ENCODE results near the gene NKAIN1.
"Not testable (repeated sequence)": the region's sequence is repeated elsewhere in the genome, so short reads cannot be mapped to it uniquely, and the experiment has no call there.

DNA sequence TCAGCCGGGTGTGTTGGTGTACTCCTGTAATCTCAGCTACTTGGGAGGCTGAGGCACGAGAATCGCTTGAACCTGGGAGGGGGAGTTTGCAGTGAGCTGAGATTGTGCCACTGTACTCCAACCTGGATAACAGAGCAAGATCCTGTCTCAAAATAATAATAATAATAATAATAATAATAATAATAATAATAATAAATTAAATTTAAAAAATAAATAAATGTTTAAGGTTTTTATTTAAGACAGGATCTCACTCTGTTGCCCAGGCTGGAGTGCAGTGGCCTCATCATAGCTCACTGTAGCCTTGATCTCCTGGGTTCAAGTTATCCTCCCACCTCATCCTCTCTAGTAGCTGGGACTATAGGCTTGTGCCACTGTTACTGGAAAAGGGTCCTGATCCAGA, 101.8 kb downstream of the NKAIN1 start:
- TF ChIP-seq, protein P1, sequence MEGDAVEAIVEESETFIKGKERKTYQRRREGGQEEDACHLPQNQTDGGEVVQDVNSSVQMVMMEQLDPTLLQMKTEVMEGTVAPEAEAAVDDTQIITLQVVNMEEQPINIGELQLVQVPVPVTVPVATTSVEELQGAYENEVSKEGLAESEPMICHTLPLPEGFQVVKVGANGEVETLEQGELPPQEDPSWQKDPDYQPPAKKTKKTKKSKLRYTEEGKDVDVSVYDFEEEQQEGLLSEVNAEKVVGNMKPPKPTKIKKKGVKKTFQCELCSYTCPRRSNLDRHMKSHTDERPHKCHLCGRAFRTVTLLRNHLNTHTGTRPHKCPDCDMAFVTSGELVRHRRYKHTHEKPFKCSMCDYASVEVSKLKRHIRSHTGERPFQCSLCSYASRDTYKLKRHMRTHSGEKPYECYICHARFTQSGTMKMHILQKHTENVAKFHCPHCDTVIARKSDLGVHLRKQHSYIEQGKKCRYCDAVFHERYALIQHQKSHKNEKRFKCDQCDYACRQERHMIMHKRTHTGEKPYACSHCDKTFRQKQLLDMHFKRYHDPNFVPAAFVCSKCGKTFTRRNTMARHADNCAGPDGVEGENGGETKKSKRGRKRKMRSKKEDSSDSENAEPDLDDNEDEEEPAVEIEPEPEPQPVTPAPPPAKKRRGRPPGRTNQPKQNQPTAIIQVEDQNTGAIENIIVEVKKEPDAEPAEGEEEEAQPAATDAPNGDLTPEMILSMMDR (conservative IDR thresholded peaks at IDR 0.05; ENCODE audit: low read depth, low read length) = not testable (repeated sequence)
- TF ChIP-seq EZH2phosphoT487 (IDR thresholded peaks at IDR 0.05; ENCODE audit: borderline replicate concordance, low read length) = not testable (repeated sequence)
